A673 (cell line): ENCODE results near the gene WDR59. TPM values are rescaled to one million over a fixed set of nuclear protein-coding genes. Genes with fewer than 3 reads are reported as not detected.

ENCODE experiments used
- BruUV-seq: library from RNA; stranded (reverse); fragments of 400-500 nt; replicated peaks from 2 replicates; lab custom pipeline; 2021; lab: Mats Ljungman, UMichigan
- CTCF ChIA-PET: fragments of 300-600 bp; sonication (Branson Sonifier 250); formaldehyde crosslinking; loops from one replicate; lab custom pipeline; 2022; ENCODE audit warnings: antibody characterized with exemption; lab: Charles Lee
- POLR2A ChIA-PET: fragments of 300-600 bp; sonication (Branson Sonifier 250); formaldehyde crosslinking; loops from one replicate; lab custom pipeline; 2022; ENCODE audit warnings: antibody characterized with exemption; ENCODE audit not compliant: low non-redundant PET; lab: Charles Lee
- DNase-seq: peaks from one replicate; pipeline ENCODE4 v3.0.0-alpha.2; 2015; ENCODE audit warnings: low spot score
- H3K27ac ChIP-seq: fragments of 200-600 bp; sonication (generic); 2 replicates; pipeline ENCODE4 v1.5.1; 2016; ENCODE audit warnings: mixed run types, low read depth, mild to moderate bottlenecking, mixed read lengths, antibody characterized with exemption, low read length; ENCODE audit not compliant: poor library complexity, severe bottlenecking
- H3K27me3 ChIP-seq: fragments of 200-600 bp; sonication (generic); replicated peaks from 2 replicates; pipeline ENCODE4 v1.6.1; 2017; ENCODE audit warnings: mixed run types, low read depth, mild to moderate bottlenecking, mixed read lengths, antibody characterized with exemption, low read length; ENCODE audit not compliant: insufficient read depth, poor library complexity
- H3K36me3 ChIP-seq: fragments of 200-600 bp; sonication (generic); 2 replicates; pipeline ENCODE4 v1.6.1; 2016; ENCODE audit warnings: mixed run types, mild to moderate bottlenecking, mixed read lengths, antibody characterized with exemption, low read length; ENCODE audit not compliant: insufficient read depth, poor library complexity, severe bottlenecking
- H3K4me1 ChIP-seq: fragments of 200-600 bp; sonication (generic); 2 replicates; pipeline ENCODE4 v1.6.1; 2017; ENCODE audit warnings: mixed run types, mild to moderate bottlenecking, mixed read lengths, antibody characterized with exemption, low read length; ENCODE audit not compliant: insufficient read depth, poor library complexity, severe bottlenecking
- H3K4me3 ChIP-seq: fragments of 200-600 bp; sonication (generic); 2 replicates; pipeline ENCODE4 v1.5.1; 2016; ENCODE audit warnings: low read depth, mixed run types, mild to moderate bottlenecking, mixed read lengths, low read length; ENCODE audit not compliant: poor library complexity, severe bottlenecking
- H3K9me3 ChIP-seq: fragments of 200-600 bp; sonication (generic); 2 replicates; pipeline ENCODE4 v1.6.1; 2016; ENCODE audit warnings: mixed run types, low read depth, mild to moderate bottlenecking, mixed read lengths, antibody characterized with exemption, low read length; ENCODE audit not compliant: poor library complexity, severe bottlenecking
- CTCF ChIP-seq: fragments of 300-800, 200-600 bp; sonication (generic); conservative IDR thresholded peaks from 2 replicates; pipeline ENCODE4 v1.5.1; 2017; ENCODE audit warnings: low read depth, mild to moderate bottlenecking, antibody characterized with exemption, low read length, moderate library complexity, mixed read lengths
- EZH2 ChIP-seq: fragments of 200-600 bp; sonication (generic); IDR thresholded peaks from 2 replicates; pipeline ENCODE4 v1.6.1; 2017; ENCODE audit warnings: borderline replicate concordance, low read depth, mild to moderate bottlenecking, mixed read lengths, antibody characterized with exemption, low read length; ENCODE audit not compliant: poor library complexity, severe bottlenecking
- intact Hi-C: fragments of 100-400 bp; cut with micrococcal nuclease; formaldehyde crosslinking; loops from one replicate; pipeline ENCODE4 v1.10.0; 2022; ENCODE audit not compliant: unreplicated experiment
- total RNA-seq: library from RNA; stranded (reverse); gene quantifications from 2 replicates; pipeline ENCODE4 v1.2.3, GENCODE V29; 2021

WDR59 gene
- total RNA-seq, 1 experiment from 2014 or later = 51.4 TPM

GRCh38 chr16:74842413-74842812, 142.5 kb downstream of the WDR59 start:
- no peak for DNase-seq
- Histone ChIP-seq H3K27me3 (no peaks in the 10 kb centered on the region), H3K4me3 (no peak overlapping the region), H3K27ac (no peak overlapping the region), H3K36me3 (no peaks in the 10 kb centered on the region), H3K9me3 (no peaks in the 10 kb centered on the region), H3K4me1 (peaks cover under 1% of the 10 kb centered on the region)
- ChIA-PET POLR2A (no interaction called here), CTCF (no interaction called here)
- BruUV-seq = no TSS peak
- no peak for TF ChIP-seq CTCF
- intact Hi-C loops = no loop called here

GRCh38 chr16:74841904-74842303, 143.0 kb downstream of the WDR59 start:
- H3K4me3 ChIP-seq = no peak overlapping the region
- no peak for DNase-seq
- POLR2A ChIA-PET = no interaction called here
- peaks cover 6% of the 10 kb centered on the region for H3K4me1 ChIP-seq
- no TSS peak for BruUV-seq
- H3K27me3 ChIP-seq = no peaks in the 10 kb centered on the region
- intact Hi-C loops = no loop called here
- no peaks in the 10 kb centered on the region for H3K36me3 ChIP-seq
- CTCF ChIA-PET = no interaction called here
- no peaks in the 10 kb centered on the region for H3K9me3 ChIP-seq
- H3K27ac ChIP-seq = no peak overlapping the region
- TF ChIP-seq CTCF (no peak), EZH2 (no peak)

- no TSS peak for BruUV-seq
- Histone ChIP-seq H3K27me3 (no peaks in the 10 kb centered on the region), H3K9me3 (no peaks in the 10 kb centered on the region), H3K4me3 (no peak overlapping the region), H3K36me3 (no peaks in the 10 kb centered on the region), H3K27ac (no peak overlapping the region), H3K4me1 (peaks cover 8% of the 10 kb centered on the region)
- ChIA-PET POLR2A (no interaction called here), CTCF (no interaction called here)
- intact Hi-C loops = no loop called here
- no peak for DNase-seq
- TF ChIP-seq CTCF = no peak
- TF ChIP-seq EZH2 = no peak
Measured at GRCh38 chr16:74841469-74841868, 143.5 kb downstream of the WDR59 start.
